Measurements from ENCODE around the gene P2RX6. TPM values are rescaled to one million over a fixed set of nuclear protein-coding genes. Genes with fewer than 3 reads are reported as not detected.
"Not testable (repeated sequence)": the region's sequence is repeated elsewhere in the genome, so short reads cannot be mapped to it uniquely, and the experiment has no call there.

Gene P2RX6
- total RNA-seq, 1 experiment from 2014 or later = 10.0 TPM

GRCh38 chr22:20999350-21000206 is 15.4 kb upstream of the P2RX6 start:
- H3K36me3 ChIP-seq = peaks cover 31% of the 10 kb centered on the region
- no peaks in the 10 kb centered on the region for H3K9me3 ChIP-seq
- H3K4me3 ChIP-seq = no peak overlapping the region
- H3K27me3 ChIP-seq = no peaks in the 10 kb centered on the region
- no peak for DNase-seq

- Histone ChIP-seq H3K9me3 (no peaks in the 10 kb centered on the region), H3K4me3 (peak overlapping the region; percentile 96), H3K27me3 (no peaks in the 10 kb centered on the region), H3K36me3 (peaks cover 31% of the 10 kb centered on the region)
- DNase-seq = no peak
These were observed 14.6 kb upstream of the P2RX6 start for GRCh38 chr22:21000207-21000986.

- Histone ChIP-seq H3K9me3 (no peaks in the 10 kb centered on the region), H3K36me3 (peaks cover 31% of the 10 kb centered on the region)
- no peak for DNase-seq
These were observed 13.9 kb upstream of the P2RX6 start for GRCh38 chr22:21000987-21001600.

GRCh38 chr22:21001601-21002325 is 13.2 kb upstream of the P2RX6 start, which contains the start of gene THAP7:
Gene THAP7, minus strand, starts transcription at chr22:21002118. Its CDS starts 207 bp downstream, at chr22:21001911.
- Histone ChIP-seq H3K4me3 (peak within 1 kb of the TSS; percentile 96), H3K27me3 (no peaks in the 10 kb centered on the region), H3K36me3 (peaks cover 31% of the 10 kb centered on the region), H3K9me3 (no peaks in the 10 kb centered on the region)
- peak; percentile 96 for DNase-seq

More at GRCh38 chr22:21000987-21001600, 13.9 kb upstream of the P2RX6 start:
- Histone ChIP-seq H3K4me3 (peak overlapping the region; percentile 96), H3K27me3 (no peaks in the 10 kb centered on the region)

- H3K4me3 ChIP-seq = no peak overlapping the region
- H3K27me3 ChIP-seq = no peaks in the 10 kb centered on the region
- peaks cover 23% of the 10 kb centered on the region for H3K36me3 ChIP-seq
- no peak for DNase-seq
- no peaks in the 10 kb centered on the region for H3K9me3 ChIP-seq
These were observed 11.2 kb upstream of the P2RX6 start for GRCh38 chr22:21003782-21004181.

GRCh38 chr22:21009208-21009607 is 5.8 kb upstream of the P2RX6 start:
- H3K36me3 ChIP-seq, H3K27me3 ChIP-seq, H3K9me3 ChIP-seq, H3K4me3 ChIP-seq, DNase-seq: not testable (repeated sequence)

- no peaks in the 10 kb centered on the region for H3K36me3 ChIP-seq
- no peak for DNase-seq
- H3K4me3 ChIP-seq = no peak overlapping the region
- H3K9me3 ChIP-seq = no peaks in the 10 kb centered on the region
- H3K27me3 ChIP-seq = no peaks in the 10 kb centered on the region
These were observed 5.1 kb upstream of the P2RX6 start for GRCh38 chr22:21009638-21010425.

- Histone ChIP-seq H3K9me3 (no peaks in the 10 kb centered on the region), H3K4me3 (no peak overlapping the region), H3K36me3 (no peaks in the 10 kb centered on the region), H3K27me3 (no peaks in the 10 kb centered on the region)
- no peak for DNase-seq
These were observed 4.4 kb upstream of the P2RX6 start for GRCh38 chr22:21010426-21011113.

- no peak overlapping the region for H3K4me3 ChIP-seq
- H3K36me3 ChIP-seq = no peaks in the 10 kb centered on the region
- no peak for DNase-seq
- H3K9me3 ChIP-seq = no peaks in the 10 kb centered on the region
- H3K27me3 ChIP-seq = no peaks in the 10 kb centered on the region
These were observed 2.2 kb upstream of the P2RX6 start for GRCh38 chr22:21012446-21013407.

GRCh38 chr22:21013657-21014201 is 1.2 kb upstream of the P2RX6 start:
- no peaks in the 10 kb centered on the region for H3K9me3 ChIP-seq
- H3K27me3 ChIP-seq = no peaks in the 10 kb centered on the region
- no peak overlapping the region for H3K4me3 ChIP-seq
- no peaks in the 10 kb centered on the region for H3K36me3 ChIP-seq
- DNase-seq = no peak

- no peaks in the 10 kb centered on the region for H3K27me3 ChIP-seq
- H3K9me3 ChIP-seq = no peaks in the 10 kb centered on the region
- peak; percentile 61 for DNase-seq
- H3K4me3 ChIP-seq = peak overlapping the region; percentile 39; the same call in 1 of the 2 replicates
- H3K36me3 ChIP-seq = no peaks in the 10 kb centered on the region
These were observed 701 bp upstream of the P2RX6 start for GRCh38 chr22:21014202-21014725.

- no peaks in the 10 kb centered on the region for H3K36me3 ChIP-seq
- peak overlapping the region; percentile 39 for H3K4me3 ChIP-seq
- H3K27me3 ChIP-seq = no peaks in the 10 kb centered on the region
- H3K9me3 ChIP-seq = no peaks in the 10 kb centered on the region
- no peak for DNase-seq
These were observed 571 bp downstream of the P2RX6 start for GRCh38 chr22:21015466-21016006.

- H3K4me3 ChIP-seq = no peak overlapping the region
- H3K9me3 ChIP-seq = no peaks in the 10 kb centered on the region
- no peaks in the 10 kb centered on the region for H3K36me3 ChIP-seq
- no peak for DNase-seq
- no peaks in the 10 kb centered on the region for H3K27me3 ChIP-seq
These were observed 1.9 kb downstream of the P2RX6 start for GRCh38 chr22:21016644-21017420.
